Panc1 (cell line): Measurements from ENCODE around the gene TBC1D24.

Experiments
- CTCF ChIP-seq: fragments of 450-650 bp; IDR thresholded peaks from 2 replicates; pipeline ENCODE4 v1.5.1; 2017; ENCODE audit warnings: mild to moderate bottlenecking
- POLR2AphosphoS5 ChIP-seq: IDR thresholded peaks from 2 replicates; pipeline ENCODE4 v1.6.1; 2012; ENCODE audit warnings: mild to moderate bottlenecking, low read depth, low read length, moderate library complexity
- REST ChIP-seq, 2 experiments: IDR thresholded peaks; 2 replicates each; pipeline ENCODE4 v1.6.1; 2011 to 2012; ENCODE audit warnings: low read depth in 2 of 2, control low read depth in 1 of 2, low read length in 1 of 2, mild to moderate bottlenecking in 1 of 2, moderate library complexity in 1 of 2; ENCODE audit not compliant: insufficient read depth in 1 of 2
- SIN3A ChIP-seq: IDR thresholded peaks from 2 replicates; pipeline ENCODE4 v1.6.1; 2012; ENCODE audit warnings: low read depth, mild to moderate bottlenecking, low read length, moderate library complexity, borderline replicate concordance; ENCODE audit not compliant: insufficient read depth

GRCh38 chr16:2518823-2519710, 44.1 kb downstream of the TBC1D24 start:
- TF ChIP-seq CTCF (no peak), POLR2AphosphoS5 (no peak), REST (IDR thresholded peaks at IDR 0.05; ENCODE audit: insufficient read depth in 1 of 2, low read depth in 2 of 2, low read length in 1 of 2) (no peak), SIN3A (no peak; the same call in 1 of the 2 replicates)
